ENCODE results near the gene AP1AR.

Gene AP1AR

GRCh38 chr4:112312610-112313239 lies 81.1 kb downstream of the AP1AR start:
- DNase-seq (ENCODE audit: low read depth) = no peak

GRCh38 chr4:112315446-112315845 lies 83.9 kb downstream of the AP1AR start:
- DNase-seq (ENCODE audit: low read depth) = no peak

- DNase-seq (ENCODE audit: low read depth) = no peak
These were observed 84.8 kb downstream of the AP1AR start for GRCh38 chr4:112316360-112316759.

- no peak for DNase-seq (ENCODE audit: low read depth)
These were observed 86.9 kb downstream of the AP1AR start for GRCh38 chr4:112318239-112319142.

Measured in HS-27A (cell line).